Natural killer cell treated with Interleukin-12 subunit alpha and Interleukin-12 subunit beta and Interleukin-15 and Interleukin-18, amount 100 ng/mL, for 72 hours (primary cell): ENCODE data around the gene PLEKHB2. TPM values are rescaled to one million over a fixed set of nuclear protein-coding genes. Genes with fewer than 3 reads are reported as not detected.
"Not testable (repeated sequence)": the region's sequence is repeated elsewhere in the genome, so short reads cannot be mapped to it uniquely, and the experiment has no call there.

Source experiments
- ATAC-seq, 2 donors: fragments of 150-1000 bp; cut with Tn5 transposase in 1 of 2; sonication (Bioruptor Pico), chemical (Tn5 transposase) in 1 of 2; 2 replicates each; pipeline ENCODE4 v1.10.0; 2021
- DNase-seq: peaks from one replicate; pipeline ENCODE4 v3.0.0; 2022; ENCODE audit warnings: low spot score
- H3K27ac Mint-ChIP-seq, 2 donors: 1 replicate in 1 of 2; 2 replicates in 1 of 2; pipeline ENCODE4 v1.8.0; 2022; ENCODE audit warnings: mixed read lengths in 2 of 2, mild to moderate bottlenecking in 1 of 2, moderate library complexity in 1 of 2
- H3K27me3 Mint-ChIP-seq, 2 donors: 1 replicate in 1 of 2; 2 replicates in 1 of 2; pipeline ENCODE4 v1.8.0; 2022; ENCODE audit warnings: mixed read lengths in 2 of 2
- H3K36me3 Mint-ChIP-seq: one replicate; pipeline ENCODE4 v1.8.0; 2022; ENCODE audit warnings: mixed read lengths
- H3K4me1 Mint-ChIP-seq, 2 donors: 1 replicate in 1 of 2; 2 replicates in 1 of 2; pipeline ENCODE4 v1.8.0; 2022; ENCODE audit warnings: low read depth in 2 of 2, mixed read lengths in 2 of 2, mild to moderate bottlenecking in 1 of 2
- H3K4me3 Mint-ChIP-seq: one replicate; pipeline ENCODE4 v1.8.0; 2022; ENCODE audit warnings: mixed read lengths
- H3K9me3 Mint-ChIP-seq: 2 replicates; pipeline ENCODE4 v1.8.0; 2022; ENCODE audit warnings: mixed read lengths
- total RNA-seq, 2 donors: library from RNA; stranded (reverse); gene quantifications; one replicate each; pipeline ENCODE4 v1.2.3, GENCODE V29; 2022

Gene PLEKHB2
- total RNA-seq, 2 donors from 2014 or later: 58.9 to 61.8 TPM

DNA sequence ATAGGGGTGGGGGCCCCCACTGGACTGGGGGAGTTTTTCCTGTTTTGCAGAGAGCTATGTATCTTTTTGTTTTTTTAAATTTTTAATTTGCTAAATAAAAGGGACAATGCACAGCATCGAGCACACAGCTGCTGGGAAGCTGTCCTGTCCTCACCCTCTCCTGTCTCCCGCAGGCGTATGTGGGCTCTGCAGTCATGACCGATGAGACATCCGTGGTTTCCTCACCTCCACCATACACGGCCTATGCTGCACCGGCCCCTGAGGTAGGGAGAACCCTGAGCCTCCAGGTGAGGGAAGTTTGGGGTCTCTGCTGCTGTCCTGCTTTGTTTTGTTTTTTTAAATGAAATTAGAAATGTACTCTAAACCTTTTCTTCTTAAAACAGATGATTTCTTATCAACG is 27.6 kb downstream of the PLEKHB2 start:
- peaks cover 35% of the 10 kb centered on the region for H3K36me3 Mint-ChIP-seq
- H3K4me1 Mint-ChIP-seq: peaks cover 7 to 16% of the 10 kb centered on the region in 2 donors

DNA sequence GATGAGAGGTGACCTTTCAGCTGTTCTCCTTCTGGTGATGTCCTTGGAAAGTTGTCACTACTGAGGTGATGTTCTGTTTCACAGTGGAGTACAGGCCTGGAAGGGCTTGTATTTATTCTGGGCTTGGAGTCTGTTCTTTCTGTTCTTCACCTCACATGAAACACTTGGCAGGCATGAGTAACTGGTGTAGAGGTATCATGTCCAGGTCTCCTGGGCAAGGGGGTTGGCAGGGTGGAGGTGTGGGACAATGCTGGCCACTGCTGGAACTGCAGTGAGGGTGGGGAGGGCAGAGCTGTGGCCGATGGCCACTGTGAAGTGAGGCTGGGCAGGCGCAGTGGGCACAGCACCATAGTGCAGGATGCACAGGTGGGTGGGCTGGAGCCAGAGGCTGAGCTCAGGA is 35.4 kb downstream of the PLEKHB2 start:
- no peak for ATAC-seq
- Mint-ChIP-seq H3K36me3 (peaks cover 32% of the 10 kb centered on the region), H3K27ac (no peak overlapping the region), H3K4me1 (peaks cover 12 to 15% of the 10 kb centered on the region in 2 donors), H3K27me3 (no peaks in the 10 kb centered on the region), H3K9me3 (no peaks in the 10 kb centered on the region), H3K4me3 (no peak overlapping the region)
- DNase-seq: no peak

More for the DNA sequence above, 27.6 kb downstream of the PLEKHB2 start:
- no peak overlapping the region for H3K27ac Mint-ChIP-seq
- no peaks in the 10 kb centered on the region for H3K27me3 Mint-ChIP-seq
- DNase-seq (no peak), ATAC-seq (peak; percentile 68 to 83)
- no peak overlapping the region for H3K4me3 Mint-ChIP-seq
- no peaks in the 10 kb centered on the region for H3K9me3 Mint-ChIP-seq

DNA sequence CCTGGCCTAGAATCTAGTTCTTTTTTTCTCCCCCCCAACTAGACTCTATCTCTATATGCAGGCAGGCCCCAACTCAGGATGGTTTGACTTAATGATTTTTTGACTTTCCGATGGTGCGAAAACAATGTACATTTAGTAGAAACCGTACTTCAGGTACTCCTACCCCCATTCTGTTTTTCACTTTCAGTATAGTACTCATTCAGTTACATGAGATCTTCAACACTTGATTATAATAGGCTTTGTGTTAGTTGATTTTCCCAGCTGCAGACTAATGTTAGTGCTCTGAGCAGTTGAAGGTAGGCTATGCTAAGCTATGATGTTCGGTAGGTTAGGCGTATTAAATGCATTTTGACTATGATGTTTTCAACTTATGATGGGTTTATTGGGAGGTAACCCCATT is 37.7 kb downstream of the PLEKHB2 start:
- DNase-seq: no peak
- Mint-ChIP-seq H3K27me3 (no peaks in the 10 kb centered on the region), H3K27ac (no peak overlapping the region), H3K4me3 (no peak overlapping the region), H3K9me3 (no peaks in the 10 kb centered on the region), H3K36me3 (peaks cover 25% of the 10 kb centered on the region), H3K4me1 (peaks cover 8 to 9% of the 10 kb centered on the region in 2 donors)
- no peak for ATAC-seq

DNA sequence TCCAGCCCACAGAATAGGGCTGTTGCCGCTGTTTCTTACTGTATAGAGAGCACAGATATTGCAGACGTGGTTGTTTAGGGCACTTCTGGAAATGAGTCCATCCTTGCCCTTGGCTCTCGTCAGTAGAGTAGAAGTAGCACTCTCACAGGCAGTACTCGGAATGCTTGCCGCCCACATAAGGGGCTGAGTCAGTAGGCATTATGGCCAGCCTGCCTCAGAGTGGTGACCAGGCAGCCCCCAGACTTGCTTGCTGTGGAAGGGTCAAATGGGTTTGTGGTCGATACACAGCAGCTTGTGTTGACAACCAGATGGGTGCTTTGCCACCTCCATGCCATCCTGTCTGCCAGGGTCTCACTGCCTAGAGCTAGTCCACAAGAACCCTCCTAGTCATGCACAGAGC is 38.7 kb downstream of the PLEKHB2 start:
- DNase-seq (no peak), ATAC-seq (no peak)
- Mint-ChIP-seq H3K4me3 (no peak overlapping the region), H3K27me3 (no peaks in the 10 kb centered on the region), H3K9me3 (no peaks in the 10 kb centered on the region), H3K4me1 (peaks cover 7 to 8% of the 10 kb centered on the region in 2 donors), H3K36me3 (peaks cover 25% of the 10 kb centered on the region), H3K27ac (no peak overlapping the region)

DNA sequence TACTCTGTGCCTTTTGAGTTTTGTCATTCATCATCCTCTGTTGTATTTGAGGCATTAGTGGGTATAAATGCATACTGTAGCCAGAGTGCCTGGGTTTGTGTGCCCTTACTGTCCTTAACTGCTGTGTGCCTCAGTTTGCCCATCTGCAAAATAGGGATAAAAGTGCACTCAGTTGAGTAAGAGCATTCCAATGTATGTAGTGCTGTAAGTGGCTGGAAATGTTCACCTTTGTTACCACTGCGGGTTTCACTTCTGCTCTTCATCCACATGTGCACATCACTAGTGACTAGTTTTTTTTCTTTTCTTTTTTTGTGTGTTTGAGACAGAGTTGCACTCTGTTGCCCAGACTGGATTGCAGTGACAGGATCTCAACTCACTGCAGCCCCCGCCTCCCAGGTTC is 39.9 kb downstream of the PLEKHB2 start:
- Mint-ChIP-seq H3K27me3 (no peaks in the 10 kb centered on the region), H3K27ac (no peak overlapping the region), H3K4me3 (no peak overlapping the region), H3K4me1 (peaks cover 7 to 8% of the 10 kb centered on the region in 2 donors), H3K9me3 (no peaks in the 10 kb centered on the region), H3K36me3 (peaks cover 14% of the 10 kb centered on the region)
- DNase-seq (no peak), ATAC-seq (no peak)

DNA sequence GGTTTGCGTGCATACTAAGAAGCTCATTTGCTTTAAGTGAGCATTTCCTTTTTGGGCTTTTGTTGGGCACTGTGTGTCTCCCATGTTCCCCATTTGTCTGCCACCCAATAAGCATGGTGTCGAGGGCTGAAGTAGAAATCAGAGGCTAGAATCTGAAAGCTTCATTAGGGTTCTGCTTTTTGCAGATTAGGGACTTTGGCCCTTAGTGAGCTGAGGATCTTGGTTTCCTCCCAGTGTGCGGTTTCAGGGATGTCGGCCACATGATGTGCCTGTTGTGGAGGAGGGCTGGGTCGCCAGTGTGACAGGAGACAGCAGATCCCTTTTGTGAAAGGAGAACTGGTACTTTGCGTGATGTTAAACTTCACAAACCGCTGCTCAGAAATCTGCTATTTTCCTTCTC is 41.1 kb downstream of the PLEKHB2 start:
- peaks cover 0 to 8% of the 10 kb centered on the region in 2 donors for H3K4me1 Mint-ChIP-seq
- no peak overlapping the region for H3K4me3 Mint-ChIP-seq
- DNase-seq (no peak), ATAC-seq (no peak)
- H3K36me3 Mint-ChIP-seq: peaks cover 5% of the 10 kb centered on the region
- H3K27ac Mint-ChIP-seq: no peak overlapping the region
- H3K27me3 Mint-ChIP-seq: no peaks in the 10 kb centered on the region
- H3K9me3 Mint-ChIP-seq: no peaks in the 10 kb centered on the region

DNA sequence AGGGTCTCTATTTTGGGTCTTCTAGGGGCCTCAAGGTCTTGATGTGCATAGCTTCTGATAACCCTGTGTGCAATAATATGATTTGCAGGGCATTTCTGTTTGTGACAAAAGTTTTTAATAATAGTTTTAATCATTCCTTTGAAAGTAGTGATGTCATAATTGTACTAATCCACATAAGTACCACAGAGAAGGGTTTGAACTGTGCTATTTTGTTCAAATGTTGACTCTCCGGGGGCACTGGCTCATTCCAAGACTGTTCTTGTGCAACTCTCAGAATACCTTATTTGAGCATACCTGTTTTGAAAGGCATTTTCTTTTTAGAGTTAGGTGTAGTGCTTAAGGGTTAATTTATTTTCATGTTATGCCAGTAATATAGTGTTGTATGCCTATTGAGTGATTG is 41.6 kb downstream of the PLEKHB2 start:
- peaks cover 0 to 8% of the 10 kb centered on the region in 2 donors for H3K4me1 Mint-ChIP-seq
- H3K9me3 Mint-ChIP-seq: no peaks in the 10 kb centered on the region
- DNase-seq: no peak
- no peak for ATAC-seq
- peaks cover 5% of the 10 kb centered on the region for H3K36me3 Mint-ChIP-seq
- H3K27ac Mint-ChIP-seq: no peak overlapping the region
- no peak overlapping the region for H3K4me3 Mint-ChIP-seq
- H3K27me3 Mint-ChIP-seq: no peaks in the 10 kb centered on the region

DNA sequence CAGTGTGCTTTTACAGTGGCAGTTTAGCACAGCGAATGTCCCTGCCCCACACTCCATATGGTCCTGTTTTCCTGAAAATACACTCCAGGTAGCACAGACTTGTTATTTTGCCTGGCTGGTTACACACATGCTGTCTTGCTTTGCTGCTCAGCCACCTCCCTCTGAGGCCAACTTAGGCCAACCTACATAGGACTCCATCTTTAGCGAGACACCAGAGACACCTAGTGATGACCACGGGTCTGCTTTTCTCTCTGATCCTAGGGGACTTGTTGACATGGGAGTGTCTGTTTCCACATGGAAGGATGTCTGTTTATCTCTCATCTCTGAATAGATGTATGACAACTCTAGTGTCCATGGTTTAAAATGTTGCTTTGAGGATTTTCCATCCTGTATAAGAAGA is 43.3 kb downstream of the PLEKHB2 start:
- DNase-seq (no peak), ATAC-seq (no peak)
- Mint-ChIP-seq H3K36me3 (no peaks in the 10 kb centered on the region), H3K27ac (no peak overlapping the region), H3K4me3 (no peak overlapping the region), H3K9me3 (no peaks in the 10 kb centered on the region), H3K27me3 (no peaks in the 10 kb centered on the region), H3K4me1 (peaks cover 0 to 8% of the 10 kb centered on the region in 2 donors)

DNA sequence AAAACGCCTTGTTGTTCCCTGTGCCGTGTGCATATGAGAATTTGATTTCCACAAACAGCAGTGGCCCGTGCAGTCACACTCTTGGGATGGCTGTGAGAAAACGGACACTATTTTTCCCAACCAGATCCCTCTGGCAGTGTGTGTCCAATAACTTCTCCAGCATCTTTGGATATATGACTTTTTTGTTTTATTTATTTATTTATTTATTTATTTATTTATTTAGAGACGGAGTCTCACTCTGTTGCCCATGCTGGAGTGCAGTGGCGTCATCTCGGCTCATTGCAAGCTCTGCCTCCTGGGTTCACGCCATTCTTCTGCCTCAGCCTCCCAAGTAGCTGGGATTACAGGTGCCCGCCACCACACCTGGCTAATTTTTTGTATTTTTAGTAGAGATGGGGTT is 45.0 kb downstream of the PLEKHB2 start:
- not testable (repeated sequence) for H3K36me3 Mint-ChIP-seq, H3K9me3 Mint-ChIP-seq, ATAC-seq, DNase-seq, H3K4me3 Mint-ChIP-seq, H3K27me3 Mint-ChIP-seq, H3K4me1 Mint-ChIP-seq, H3K27ac Mint-ChIP-seq

DNA sequence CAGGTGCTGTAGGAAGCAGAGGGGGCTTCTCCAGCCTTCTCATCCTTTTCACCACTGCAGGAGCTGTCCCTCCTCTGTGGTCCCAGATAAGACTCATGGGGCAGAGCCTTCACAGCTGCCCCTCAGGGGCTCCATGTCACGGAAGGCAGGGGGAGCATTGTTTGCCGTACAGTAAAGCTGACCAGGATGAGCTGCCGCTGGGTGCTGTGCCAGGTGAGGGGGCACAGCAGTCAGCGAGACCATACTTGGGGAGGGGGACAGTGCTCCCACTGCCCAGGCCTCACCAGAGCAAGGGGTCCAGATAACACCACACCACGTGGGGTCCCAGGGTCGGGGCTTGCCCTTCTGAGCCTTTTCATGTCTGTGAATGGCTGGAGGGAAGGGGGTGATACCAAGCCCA is 46.3 kb downstream of the PLEKHB2 start:
- no peaks in the 10 kb centered on the region for H3K27me3 Mint-ChIP-seq
- no peak for ATAC-seq
- no peak overlapping the region for H3K4me3 Mint-ChIP-seq
- DNase-seq: no peak
- H3K36me3 Mint-ChIP-seq: no peaks in the 10 kb centered on the region
- H3K27ac Mint-ChIP-seq: no peak overlapping the region
- peaks cover 7% of the 10 kb centered on the region in 2 donors for H3K4me1 Mint-ChIP-seq
- no peaks in the 10 kb centered on the region for H3K9me3 Mint-ChIP-seq

DNA sequence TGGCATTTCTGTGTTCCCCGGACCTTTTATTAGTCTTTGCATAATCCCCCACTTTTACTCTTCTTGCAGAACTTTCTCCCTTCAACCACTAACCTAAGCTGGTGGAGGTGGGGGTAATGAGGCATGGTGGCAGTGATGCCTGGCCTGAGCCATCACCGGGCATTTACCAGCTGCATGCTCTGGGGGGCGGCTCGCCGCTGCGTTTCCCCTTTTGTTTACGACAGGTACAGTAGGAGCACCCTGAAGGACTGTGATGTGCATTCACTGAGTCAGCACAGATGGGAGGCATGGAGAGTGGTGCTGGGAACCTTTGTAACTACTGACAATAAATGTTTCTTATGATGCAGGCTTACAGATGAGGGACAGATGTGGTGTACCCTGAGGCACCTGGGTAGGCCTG is 46.9 kb downstream of the PLEKHB2 start:
- H3K27me3 Mint-ChIP-seq: no peaks in the 10 kb centered on the region
- DNase-seq: no peak
- no peaks in the 10 kb centered on the region for H3K9me3 Mint-ChIP-seq
- H3K27ac Mint-ChIP-seq: peak overlapping the region in 1 of 2 donors; percentile 11
- H3K36me3 Mint-ChIP-seq: no peaks in the 10 kb centered on the region
- peaks cover 7% of the 10 kb centered on the region in 2 donors for H3K4me1 Mint-ChIP-seq
- ATAC-seq: no peak
- no peak overlapping the region for H3K4me3 Mint-ChIP-seq

DNA sequence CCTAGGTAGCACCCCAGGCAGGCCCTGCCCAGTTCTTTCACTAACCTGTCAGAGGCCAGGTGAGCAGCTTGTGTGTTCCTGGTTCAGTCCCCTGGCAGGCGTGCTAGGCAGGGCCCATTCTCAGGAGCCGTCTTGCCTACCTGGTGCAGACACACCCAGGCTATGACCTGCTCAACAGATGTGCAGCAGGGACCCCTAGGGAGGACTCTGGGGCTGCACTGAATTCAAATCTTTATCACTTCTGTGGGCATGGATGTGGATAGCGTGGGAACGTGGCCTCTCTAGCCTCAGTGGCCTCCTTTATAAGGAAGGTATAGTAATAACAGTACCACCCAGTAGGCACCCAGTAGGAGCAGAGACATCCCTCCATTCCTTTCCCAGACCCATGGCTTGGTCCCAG is 48.4 kb downstream of the PLEKHB2 start:
- no peak for ATAC-seq
- peak overlapping the region; percentile 39 to 75 for H3K27ac Mint-ChIP-seq

DNA sequence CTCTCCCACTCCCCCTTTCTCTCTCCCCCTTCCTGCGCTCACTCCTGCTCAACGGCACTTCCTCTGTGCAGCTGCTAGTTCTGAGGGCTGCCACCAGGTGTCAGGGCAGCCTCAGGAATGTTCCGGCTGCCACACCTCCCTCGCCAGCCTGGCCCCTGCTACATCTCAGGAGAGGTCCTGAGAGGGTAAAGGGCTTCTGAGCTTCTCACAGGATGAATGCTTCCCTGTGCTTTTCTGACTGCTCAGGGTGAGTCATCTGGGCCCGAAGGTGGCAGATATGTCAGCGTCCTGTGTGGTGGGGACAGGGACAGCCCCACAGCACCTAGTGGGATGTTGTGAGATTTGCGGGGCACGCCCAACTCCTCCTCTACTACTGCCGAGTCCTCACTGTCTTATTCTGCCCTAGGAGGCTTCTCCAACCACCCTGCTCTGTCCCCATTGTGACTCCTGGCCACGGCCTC is 49.0 kb downstream of the PLEKHB2 start:
- Mint-ChIP-seq H3K9me3 (no peaks in the 10 kb centered on the region), H3K4me3 (no peak overlapping the region), H3K36me3 (no peaks in the 10 kb centered on the region), H3K27me3 (no peaks in the 10 kb centered on the region), H3K4me1 (peaks cover 7 to 11% of the 10 kb centered on the region in 2 donors), H3K27ac (peak overlapping the region; percentile 39 to 75)
- peak; percentile 89 to 94 for ATAC-seq
- DNase-seq: peak; percentile 67

More for the DNA sequence above, 48.4 kb downstream of the PLEKHB2 start:
- no peaks in the 10 kb centered on the region for H3K9me3 Mint-ChIP-seq
- no peak for DNase-seq
- no peaks in the 10 kb centered on the region for H3K36me3 Mint-ChIP-seq
- peaks cover 7 to 11% of the 10 kb centered on the region in 2 donors for H3K4me1 Mint-ChIP-seq
- H3K27me3 Mint-ChIP-seq: no peaks in the 10 kb centered on the region
- no peak overlapping the region for H3K4me3 Mint-ChIP-seq

DNA sequence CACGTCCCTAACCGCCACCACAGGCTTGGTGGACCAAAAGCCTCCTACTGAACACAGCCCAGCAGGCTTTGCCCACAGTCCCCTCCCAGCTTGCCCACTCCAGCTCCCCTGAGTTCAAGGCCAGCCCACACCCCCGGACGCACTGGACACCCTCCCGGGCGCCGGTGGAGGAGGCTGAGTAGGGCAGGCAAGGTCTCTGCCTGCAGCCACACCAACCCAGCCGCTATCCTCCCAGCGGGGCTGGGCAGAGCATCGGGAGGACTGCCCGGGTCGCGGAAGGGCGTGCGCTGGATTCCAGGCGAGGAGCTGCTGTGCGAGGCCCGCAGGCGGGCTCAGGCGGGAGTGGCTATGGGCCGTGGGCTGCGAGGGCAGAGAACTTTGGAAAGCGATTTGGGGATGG is 49.5 kb downstream of the PLEKHB2 start:
- Mint-ChIP-seq H3K4me1 (peaks cover 7 to 11% of the 10 kb centered on the region in 2 donors), H3K36me3 (no peaks in the 10 kb centered on the region)

DNA sequence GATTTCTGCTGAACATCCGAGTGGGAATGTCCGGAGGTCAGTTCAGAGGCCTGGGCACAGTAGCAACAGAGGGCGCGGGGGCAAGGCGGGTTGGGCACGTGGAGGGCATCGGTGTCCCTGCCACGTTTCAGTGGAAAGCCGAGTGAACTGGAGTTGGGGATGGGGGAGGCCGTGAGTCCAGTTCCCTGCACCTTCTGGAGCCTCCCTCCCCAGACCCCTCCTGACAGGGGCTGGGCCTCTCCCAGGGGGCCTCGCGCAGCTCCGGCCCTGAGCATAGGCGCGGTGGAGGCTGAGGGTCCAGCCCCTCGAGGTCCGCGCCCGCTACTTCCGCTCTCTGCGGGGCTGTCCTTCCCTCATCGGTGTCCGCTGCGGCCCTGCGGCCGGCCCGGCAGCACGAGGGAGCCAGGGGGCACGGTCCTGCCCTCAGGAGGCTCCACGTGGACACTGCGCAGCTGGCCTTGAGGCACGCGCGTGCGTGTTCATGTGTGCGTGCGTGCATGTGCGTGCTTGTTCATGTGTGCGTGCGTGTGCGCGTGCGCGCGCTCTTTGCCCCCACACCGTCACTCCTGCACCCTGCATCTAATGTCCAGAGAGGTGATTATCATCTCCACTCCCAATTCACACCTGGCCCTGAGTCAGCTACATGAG is 50.2 kb downstream of the PLEKHB2 start:
- Mint-ChIP-seq H3K27ac (no peak overlapping the region), H3K36me3 (no peaks in the 10 kb centered on the region), H3K4me3 (no peak overlapping the region), H3K9me3 (no peaks in the 10 kb centered on the region), H3K27me3 (no peaks in the 10 kb centered on the region), H3K4me1 (peaks cover 7 to 11% of the 10 kb centered on the region in 2 donors)
- no peak for ATAC-seq
- DNase-seq: no peak

More for the DNA sequence above, 49.5 kb downstream of the PLEKHB2 start:
- Mint-ChIP-seq H3K4me3 (no peak overlapping the region), H3K27me3 (no peaks in the 10 kb centered on the region), H3K27ac (no peak overlapping the region), H3K9me3 (no peaks in the 10 kb centered on the region)
- DNase-seq (no peak), ATAC-seq (no peak)
